Activated CD4-positive, alpha-beta T cell treated with anti-CD3 and anti-CD28 coated beads, Interleukin-2, amount 10 ng/mL, durations not matched to agents 7 days and 5 days (primary cell): ENCODE measurements around the gene PDE8A. TPM values are rescaled to one million over a fixed set of nuclear protein-coding genes. Genes with fewer than 3 reads are reported as not detected.

Experiments used
- CTCF ChIA-PET: fragments of 350-600 bp; sonication (Branson Sonifier 250); formaldehyde crosslinking; loops from one replicate; lab custom pipeline; 2021; ENCODE audit warnings: antibody characterized with exemption; lab: Charles Lee
- POLR2A ChIA-PET: fragments of 350-600 bp; sonication (Branson Sonifier 250); formaldehyde crosslinking; loops from one replicate; lab custom pipeline; 2021; ENCODE audit warnings: antibody characterized with exemption; lab: Charles Lee
- DNase-seq: peaks from one replicate; pipeline ENCODE4 v3.0.0-alpha.2; 2020
- H3K27ac Mint-ChIP-seq: one replicate; pipeline ENCODE4 v1.8.0; 2021; ENCODE audit warnings: mild to moderate bottlenecking, moderate library complexity, mixed read lengths
- H3K27me3 Mint-ChIP-seq: one replicate; pipeline ENCODE4 v1.8.0; 2021; ENCODE audit warnings: mixed read lengths
- H3K36me3 Mint-ChIP-seq: one replicate; pipeline ENCODE4 v1.8.0; 2021; ENCODE audit warnings: low read depth, mixed read lengths
- H3K4me1 Mint-ChIP-seq: one replicate; pipeline ENCODE4 v1.8.0; 2021; ENCODE audit warnings: mixed read lengths
- H3K4me3 Mint-ChIP-seq: one replicate; pipeline ENCODE4 v1.8.0; 2021; ENCODE audit warnings: mild to moderate bottlenecking, moderate library complexity, mixed read lengths
- H3K9me3 Mint-ChIP-seq: one replicate; pipeline ENCODE4 v1.8.0; 2021; ENCODE audit warnings: mixed read lengths
- total RNA-seq, 2 experiments: library from RNA; stranded (reverse); gene quantifications; one replicate each; pipeline ENCODE4 v1.2.3, GENCODE V29; 2021

The PDE8A gene
- total RNA-seq, 2 experiments from 2014 or later: 17.0 to 18.2 TPM

DNA sequence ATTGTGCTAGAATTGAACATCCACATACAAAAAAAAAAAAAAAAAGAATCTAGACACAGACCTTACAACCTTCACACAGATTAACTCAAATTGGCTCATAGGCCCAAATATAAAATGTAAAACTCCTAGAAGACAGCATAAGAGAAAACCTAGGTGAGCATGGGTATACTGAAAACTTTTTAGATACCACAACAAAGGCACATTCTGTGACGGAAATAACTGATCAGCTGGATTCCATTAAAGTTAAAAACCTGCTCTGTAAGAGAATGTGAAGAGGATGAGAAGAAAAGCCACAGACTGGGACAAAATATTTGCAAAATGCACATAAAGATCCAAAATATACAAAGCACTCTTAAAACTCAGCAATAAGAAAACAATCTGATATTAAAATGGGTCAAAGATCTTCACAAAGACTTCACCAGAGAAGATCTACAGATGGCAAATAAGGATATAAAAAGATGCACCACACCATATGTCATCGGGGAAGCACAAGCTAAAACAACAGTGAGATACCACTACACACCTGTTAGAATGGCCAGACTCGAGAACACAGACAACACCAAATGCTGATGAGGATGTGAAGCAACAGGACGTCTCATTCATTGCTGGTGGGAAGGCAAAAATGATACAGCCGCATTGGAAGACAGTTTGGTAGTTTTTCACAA is 167.9 kb downstream of the PDE8A start:
- ChIA-PET POLR2A (no interaction called here), CTCF (interaction anchor here (0.6 to 1.2 kb wide), 3 partner anchors 14 to 1012 kb away, joined by 3 to 4 read pairs (median 3); no protein-coding TSS in a partner anchor)
- H3K4me1 Mint-ChIP-seq: peaks cover 23% of the 10 kb centered on the region
- H3K27me3 Mint-ChIP-seq: no peaks in the 10 kb centered on the region
- peak; percentile 10 for DNase-seq
- H3K4me3 Mint-ChIP-seq: no peak overlapping the region
- peaks cover 3% of the 10 kb centered on the region for H3K36me3 Mint-ChIP-seq
- no peak overlapping the region for H3K27ac Mint-ChIP-seq
- H3K9me3 Mint-ChIP-seq: peaks cover 7% of the 10 kb centered on the region

DNA sequence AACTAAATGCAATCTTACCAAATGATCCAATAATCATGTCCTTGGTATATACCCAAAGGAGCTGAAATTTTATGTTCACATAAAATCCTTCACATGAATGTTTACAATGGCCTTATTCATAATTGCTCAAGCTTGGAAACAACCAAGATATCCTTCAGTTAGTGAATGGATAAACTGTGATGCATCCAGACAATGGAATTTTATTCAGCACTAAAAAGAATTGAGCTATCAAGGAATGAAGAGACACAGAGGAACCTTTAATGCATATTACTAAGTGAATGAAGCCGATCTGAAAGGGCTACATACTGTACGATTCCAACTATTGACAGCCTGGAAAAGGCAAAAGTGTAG is 168.4 kb downstream of the PDE8A start:
- no peak overlapping the region for H3K4me3 Mint-ChIP-seq

DNA sequence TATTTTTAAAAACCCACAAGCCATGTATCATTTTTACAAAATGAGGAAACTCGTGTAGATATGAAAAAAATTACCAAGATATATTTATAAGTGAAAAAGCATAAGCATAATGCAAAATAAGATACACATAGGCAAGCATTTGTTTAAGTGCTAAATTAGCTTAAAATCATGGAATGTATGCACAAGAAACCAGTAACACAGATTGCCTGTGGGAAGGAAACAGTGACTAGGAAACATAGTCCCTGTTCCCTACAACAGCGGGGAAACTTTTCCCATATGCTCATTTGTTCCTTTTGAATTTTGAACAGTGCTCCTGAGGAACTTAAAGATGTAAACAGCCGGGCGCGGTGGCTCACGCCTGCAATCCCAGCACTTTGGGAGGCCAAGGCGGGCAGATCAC is 169.5 kb downstream of the PDE8A start:
- H3K27ac Mint-ChIP-seq: no peak overlapping the region
- no peak for DNase-seq
- peaks cover 3% of the 10 kb centered on the region for H3K36me3 Mint-ChIP-seq
- peaks cover 23% of the 10 kb centered on the region for H3K4me1 Mint-ChIP-seq
- ChIA-PET CTCF (no interaction called here), POLR2A (no interaction called here)
- H3K4me3 Mint-ChIP-seq: no peak overlapping the region
- H3K9me3 Mint-ChIP-seq: peaks cover 7% of the 10 kb centered on the region
- peaks cover 2% of the 10 kb centered on the region for H3K27me3 Mint-ChIP-seq

More for the DNA sequence above, 168.4 kb downstream of the PDE8A start:
- CTCF ChIA-PET: interaction anchor here (0.6 to 1.2 kb wide), 3 partner anchors 15 to 1012 kb away, joined by 3 to 4 read pairs (median 3); no protein-coding TSS in a partner anchor
- peaks cover 23% of the 10 kb centered on the region for H3K4me1 Mint-ChIP-seq
- peaks cover 3% of the 10 kb centered on the region for H3K36me3 Mint-ChIP-seq
- H3K27me3 Mint-ChIP-seq: no peaks in the 10 kb centered on the region
- DNase-seq: no peak
- POLR2A ChIA-PET: no interaction called here
- H3K27ac Mint-ChIP-seq: no peak overlapping the region
- peaks cover 7% of the 10 kb centered on the region for H3K9me3 Mint-ChIP-seq

DNA sequence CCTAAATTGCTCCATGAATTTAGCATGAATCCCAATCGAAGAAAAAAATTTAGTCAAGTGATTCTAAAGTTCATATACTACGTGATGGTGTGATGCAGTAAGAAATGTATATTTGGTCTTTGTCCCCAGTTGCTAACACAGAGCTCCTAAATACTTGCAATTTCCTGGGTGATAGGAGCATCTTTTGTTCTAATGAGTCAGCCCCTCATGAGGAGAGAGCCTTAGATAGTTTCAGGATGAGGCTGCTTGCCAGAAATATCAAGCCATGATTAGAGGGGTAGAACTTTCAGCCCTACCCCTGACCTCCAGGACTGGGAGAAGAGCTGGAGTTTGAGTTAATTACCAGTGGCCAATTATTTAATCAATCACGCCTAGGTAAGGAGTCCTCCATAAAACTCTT is 170.2 kb downstream of the PDE8A start:
- ChIA-PET CTCF (interaction anchor here (0.6 kb wide), 1 partner anchor 201 kb away, joined by 3 read pairs; no protein-coding TSS in a partner anchor), POLR2A (no interaction called here)
- H3K27ac Mint-ChIP-seq: no peak overlapping the region
- H3K9me3 Mint-ChIP-seq: peaks cover 7% of the 10 kb centered on the region
- peaks cover 2% of the 10 kb centered on the region for H3K27me3 Mint-ChIP-seq
- H3K36me3 Mint-ChIP-seq: peaks cover 3% of the 10 kb centered on the region
- no peak overlapping the region for H3K4me3 Mint-ChIP-seq
- DNase-seq: no peak
- H3K4me1 Mint-ChIP-seq: peaks cover 23% of the 10 kb centered on the region

DNA sequence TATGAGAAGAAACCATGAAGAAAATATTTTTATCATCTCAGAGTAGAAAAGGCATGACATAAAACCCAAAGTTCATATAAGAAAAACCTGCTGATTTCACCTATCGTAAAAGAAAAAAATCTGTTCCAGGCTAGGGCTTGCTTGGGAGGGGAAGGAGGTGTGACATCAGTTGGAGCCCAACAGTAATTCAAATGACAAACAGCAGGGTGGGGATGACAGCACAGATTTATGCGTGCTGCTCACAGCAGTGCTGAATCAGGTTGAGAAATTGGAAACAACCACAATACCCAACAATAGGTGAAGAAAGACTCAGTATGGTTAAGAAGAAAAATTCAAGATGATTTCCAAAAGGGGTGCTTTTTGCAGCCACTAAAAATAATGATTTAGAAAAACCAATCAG is 172.4 kb downstream of the PDE8A start:
- peaks cover 18% of the 10 kb centered on the region for H3K4me1 Mint-ChIP-seq
- ChIA-PET CTCF (no interaction called here), POLR2A (no interaction called here)
- H3K27me3 Mint-ChIP-seq: peaks cover 8% of the 10 kb centered on the region
- no peak for DNase-seq
- peaks cover 7% of the 10 kb centered on the region for H3K9me3 Mint-ChIP-seq
- H3K36me3 Mint-ChIP-seq: peaks cover 3% of the 10 kb centered on the region
- no peak overlapping the region for H3K4me3 Mint-ChIP-seq
- no peak overlapping the region for H3K27ac Mint-ChIP-seq

DNA sequence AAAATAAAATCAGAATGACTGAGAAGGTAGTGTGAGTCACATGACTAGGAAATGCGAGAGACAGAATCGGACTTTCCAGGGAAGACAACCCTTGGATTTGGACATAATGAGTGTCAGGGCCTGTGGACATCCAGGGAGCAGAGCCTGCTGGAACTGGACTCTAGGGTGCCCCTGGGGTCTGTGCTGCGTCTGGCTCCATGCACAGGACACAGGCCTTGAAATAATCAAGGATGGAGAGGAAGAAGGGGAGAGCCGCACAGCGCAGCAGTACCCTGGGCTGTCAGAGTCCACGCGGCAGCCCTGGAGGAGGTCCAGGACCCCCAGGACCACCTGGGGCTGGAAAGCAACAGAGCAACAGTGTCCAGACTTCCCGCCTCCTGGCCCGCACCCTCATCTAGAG is 173.7 kb downstream of the PDE8A start:
- H3K36me3 Mint-ChIP-seq: peaks cover 3% of the 10 kb centered on the region
- ChIA-PET CTCF (interaction anchor here (0.6 kb wide), 1 partner anchor 39 kb away, joined by 5 read pairs; no protein-coding TSS in a partner anchor), POLR2A (no interaction called here)
- H3K4me3 Mint-ChIP-seq: no peak overlapping the region
- peaks cover 7% of the 10 kb centered on the region for H3K9me3 Mint-ChIP-seq
- H3K27me3 Mint-ChIP-seq: peaks cover 8% of the 10 kb centered on the region
- H3K4me1 Mint-ChIP-seq: peaks cover 10% of the 10 kb centered on the region
- no peak for DNase-seq
- no peak overlapping the region for H3K27ac Mint-ChIP-seq

DNA sequence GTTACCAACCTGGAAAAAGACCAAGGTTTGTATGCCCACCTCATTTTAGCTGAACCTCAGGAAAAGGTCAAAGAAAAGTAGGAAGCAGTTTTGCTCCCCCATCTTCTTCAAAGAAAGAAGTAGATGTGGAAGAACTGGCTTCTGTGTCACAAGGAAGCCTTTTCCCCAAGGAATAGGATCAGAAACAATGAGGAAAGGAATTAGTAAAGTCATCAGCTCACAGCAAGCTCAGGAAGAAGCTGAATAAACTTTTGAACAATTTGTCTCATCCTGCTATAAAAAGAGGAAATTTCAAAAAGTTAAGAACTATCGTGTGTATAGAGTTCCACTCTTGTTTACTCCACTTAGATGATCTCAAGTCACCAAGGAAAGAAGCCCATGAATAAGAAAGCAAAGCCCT is 174.2 kb downstream of the PDE8A start:
- peaks cover 10% of the 10 kb centered on the region for H3K4me1 Mint-ChIP-seq
- ChIA-PET POLR2A (no interaction called here), CTCF (interaction anchor here (0.6 kb wide), 1 partner anchor 40 kb away, joined by 5 read pairs; no protein-coding TSS in a partner anchor)
- peaks cover 7% of the 10 kb centered on the region for H3K9me3 Mint-ChIP-seq
- no peak for DNase-seq
- H3K27me3 Mint-ChIP-seq: peaks cover 8% of the 10 kb centered on the region
- H3K27ac Mint-ChIP-seq: no peak overlapping the region
- H3K36me3 Mint-ChIP-seq: peaks cover 3% of the 10 kb centered on the region
- H3K4me3 Mint-ChIP-seq: no peak overlapping the region

DNA sequence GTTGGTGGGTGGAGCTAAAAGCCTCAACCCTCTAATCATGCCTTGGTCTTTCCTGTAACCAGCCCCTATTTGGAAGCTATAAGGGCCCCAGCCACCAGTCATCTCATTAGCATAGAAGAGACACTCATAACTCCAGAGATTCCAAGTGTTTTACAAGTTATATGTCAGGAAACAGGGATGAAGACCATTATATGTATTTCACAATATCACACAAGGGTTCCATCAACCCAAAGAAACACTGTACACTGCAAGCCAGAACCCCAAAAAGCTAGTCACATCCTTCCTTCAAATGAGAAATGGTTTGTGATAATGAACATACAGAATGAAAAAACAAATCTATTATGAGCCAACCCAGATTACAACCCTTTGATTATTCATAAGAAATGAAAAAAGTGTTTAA is 175.7 kb downstream of the PDE8A start:
- ChIA-PET POLR2A (no interaction called here), CTCF (no interaction called here)
- DNase-seq: no peak
- Mint-ChIP-seq H3K27me3 (peaks cover 8% of the 10 kb centered on the region), H3K4me1 (peaks cover 10% of the 10 kb centered on the region), H3K9me3 (peaks cover 9% of the 10 kb centered on the region), H3K36me3 (peaks cover 3% of the 10 kb centered on the region), H3K4me3 (no peak overlapping the region), H3K27ac (no peak overlapping the region)

DNA sequence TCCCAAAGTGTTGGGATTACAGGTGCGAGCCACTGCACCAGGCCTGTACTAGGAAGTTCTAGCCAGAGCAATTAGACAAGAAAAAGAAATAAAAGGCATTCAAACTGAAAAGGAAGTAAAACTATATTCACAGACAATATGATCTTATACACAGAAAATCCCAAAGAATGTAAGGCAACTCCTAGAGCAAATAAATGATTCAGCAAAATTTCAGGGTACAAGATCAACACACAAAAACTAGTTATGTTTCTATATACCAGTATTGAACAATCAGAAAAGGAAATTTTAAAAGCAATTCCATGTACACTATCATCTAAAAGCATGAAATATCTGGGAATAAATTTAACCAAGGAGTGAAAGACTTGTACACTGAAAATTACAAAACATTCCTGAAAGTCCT is 180.6 kb downstream of the PDE8A start:
- H3K27me3 Mint-ChIP-seq: peaks cover 22% of the 10 kb centered on the region

DNA sequence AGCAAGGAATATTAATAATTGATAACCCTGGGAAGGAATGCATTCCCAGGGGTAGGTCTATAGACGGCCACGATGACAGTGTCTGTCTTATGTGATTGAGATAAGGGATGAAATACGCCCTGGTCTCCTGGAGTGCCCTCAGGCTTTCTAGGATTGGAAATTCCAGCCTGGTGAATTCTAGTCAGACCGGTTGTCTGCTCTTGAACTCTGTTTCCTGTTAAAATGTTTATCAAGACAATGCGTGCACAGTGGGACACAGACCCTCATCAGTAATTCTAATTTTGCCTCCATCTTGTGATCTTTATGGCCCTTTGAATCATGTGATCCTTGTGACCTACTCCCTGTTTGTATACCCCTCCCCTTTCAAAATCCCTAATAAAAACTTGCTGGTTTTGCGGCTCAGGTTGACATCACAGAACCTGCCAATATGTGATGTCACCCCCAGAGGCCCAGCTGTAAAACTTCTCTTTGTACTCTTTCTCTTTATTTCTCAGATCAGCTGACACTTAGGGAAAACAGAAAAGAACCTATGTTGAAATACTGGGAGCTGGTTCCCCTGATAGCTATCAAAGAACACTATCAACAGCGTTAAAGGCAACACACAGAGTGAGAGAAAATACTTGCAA is 183.3 kb downstream of the PDE8A start:
- Mint-ChIP-seq H3K36me3 (no peaks in the 10 kb centered on the region), H3K27ac (no peak overlapping the region), H3K9me3 (peaks cover 8% of the 10 kb centered on the region), H3K27me3 (peaks cover 32% of the 10 kb centered on the region), H3K4me1 (peaks cover 4% of the 10 kb centered on the region), H3K4me3 (no peak overlapping the region)
- no peak for DNase-seq
- CTCF ChIA-PET: no interaction called here
- POLR2A ChIA-PET: no interaction called here

More for the DNA sequence above, 180.6 kb downstream of the PDE8A start:
- Mint-ChIP-seq H3K36me3 (no peaks in the 10 kb centered on the region), H3K9me3 (peaks cover 8% of the 10 kb centered on the region), H3K4me1 (no peaks in the 10 kb centered on the region), H3K4me3 (no peak overlapping the region), H3K27ac (no peak overlapping the region)
- DNase-seq: no peak
- ChIA-PET CTCF (no interaction called here), POLR2A (no interaction called here)

DNA sequence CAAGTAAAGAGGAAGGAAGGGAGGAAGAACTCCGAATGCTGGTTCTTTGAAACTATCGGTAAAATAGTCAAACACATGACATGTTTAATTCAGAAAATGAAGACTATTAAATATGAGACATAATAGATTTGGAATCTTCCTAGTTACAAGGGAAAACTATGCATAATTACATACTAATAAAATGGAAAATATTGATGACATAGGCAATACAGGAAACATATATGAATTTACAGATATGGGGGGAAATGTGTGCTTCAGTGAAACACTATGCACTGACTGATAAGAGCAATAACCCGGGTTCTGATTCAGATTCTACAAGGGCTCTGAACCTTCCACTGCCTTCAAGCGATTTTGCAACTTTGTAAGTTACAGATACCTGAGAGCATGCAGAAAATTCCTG is 185.9 kb downstream of the PDE8A start:
- Mint-ChIP-seq H3K27me3 (peaks cover 43% of the 10 kb centered on the region), H3K4me3 (no peak overlapping the region), H3K27ac (no peak overlapping the region), H3K9me3 (peaks cover 9% of the 10 kb centered on the region), H3K36me3 (no peaks in the 10 kb centered on the region), H3K4me1 (peaks cover 4% of the 10 kb centered on the region)
- ChIA-PET CTCF (no interaction called here), POLR2A (no interaction called here)
- no peak for DNase-seq

DNA sequence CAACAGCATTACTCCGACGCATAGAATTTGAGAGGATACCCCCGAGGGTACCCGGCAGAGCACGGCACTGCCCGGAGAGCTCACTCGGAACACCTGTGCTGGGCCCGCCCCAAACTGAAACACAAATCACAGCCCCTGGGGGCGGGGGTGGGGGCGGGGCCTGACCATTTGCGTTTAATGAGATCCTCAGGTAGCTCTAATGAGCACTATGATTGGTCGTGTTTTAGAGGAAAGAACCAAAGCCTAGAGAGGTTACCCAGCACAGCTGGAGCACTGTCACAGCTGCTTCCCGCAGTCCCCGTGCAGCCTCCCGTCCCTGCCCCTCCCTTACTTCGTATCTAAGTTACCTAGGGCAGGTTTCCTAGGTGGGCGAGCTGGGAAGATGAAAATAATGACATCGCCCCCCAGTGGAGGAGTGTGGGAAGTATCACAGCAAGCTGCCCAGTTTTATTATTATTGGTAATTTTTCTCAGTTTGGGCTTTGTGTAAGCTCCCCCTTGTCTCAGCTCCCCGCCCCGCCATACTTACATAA is 187.1 kb downstream of the PDE8A start:
- Mint-ChIP-seq H3K4me1 (peaks cover 4% of the 10 kb centered on the region), H3K9me3 (peaks cover 14% of the 10 kb centered on the region), H3K36me3 (no peaks in the 10 kb centered on the region), H3K27ac (no peak overlapping the region), H3K27me3 (peaks cover 45% of the 10 kb centered on the region), H3K4me3 (no peak overlapping the region)
- CTCF ChIA-PET: interaction anchor here (0.7 kb wide), 1 partner anchor 34 kb away, joined by 3 read pairs; no protein-coding TSS in a partner anchor
- POLR2A ChIA-PET: no interaction called here
- DNase-seq: peak; percentile 36

DNA sequence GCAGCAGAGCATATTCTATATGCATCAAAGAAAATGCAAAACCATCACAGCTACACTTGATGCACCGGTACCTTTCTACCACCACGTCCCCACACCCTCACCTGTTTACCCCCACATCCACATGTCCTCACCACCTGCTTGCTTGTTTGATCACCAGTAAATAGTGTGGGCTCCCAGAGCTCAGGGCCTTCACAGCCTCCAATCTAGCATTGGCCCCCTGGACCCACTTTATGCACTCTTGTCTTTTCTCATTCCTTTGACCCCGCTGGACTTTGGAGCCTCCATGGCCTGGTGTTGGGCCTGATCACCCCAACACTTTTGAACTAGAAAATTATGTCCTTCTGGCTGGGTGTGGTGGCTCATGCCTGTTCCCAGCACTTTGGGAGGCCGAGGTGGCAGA is 190.1 kb downstream of the PDE8A start:
- H3K36me3 Mint-ChIP-seq: no peaks in the 10 kb centered on the region
- DNase-seq: no peak
- ChIA-PET CTCF (no interaction called here), POLR2A (no interaction called here)
- H3K9me3 Mint-ChIP-seq: peaks cover 12% of the 10 kb centered on the region
- H3K27me3 Mint-ChIP-seq: peaks cover 28% of the 10 kb centered on the region
- H3K4me3 Mint-ChIP-seq: no peak overlapping the region
- no peak overlapping the region for H3K27ac Mint-ChIP-seq
- H3K4me1 Mint-ChIP-seq: peaks cover 4% of the 10 kb centered on the region
